ENCODE data around the gene SPARC.

Gene SPARC

DNA sequence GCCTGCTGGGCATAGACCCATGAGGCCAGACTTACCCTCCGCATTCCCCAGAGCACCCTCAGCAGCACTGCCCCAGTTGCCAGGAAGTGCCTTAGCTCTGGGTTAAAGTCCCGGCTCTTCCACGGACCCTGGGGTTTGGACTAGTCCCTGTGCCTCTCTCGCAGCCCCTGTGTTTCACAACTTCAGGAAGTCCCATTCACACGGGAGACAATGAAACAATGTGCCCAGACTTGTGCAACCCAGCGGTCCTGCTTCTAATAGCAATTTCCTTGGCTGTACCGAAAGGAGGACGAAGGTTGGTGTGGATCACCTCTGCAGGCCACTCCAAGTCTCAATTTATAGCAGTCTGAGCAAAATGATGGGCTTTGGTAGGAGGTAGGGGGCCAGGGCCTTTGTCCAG lies 53.8 kb downstream of the SPARC start:
- no peak overlapping the region for H3K4me3 ChIP-seq
- H3K27ac ChIP-seq, result no peak overlapping the region
- peaks cover 0 to 15% of the 10 kb centered on the region in 2 donors for H3K27me3 ChIP-seq
- peaks cover 0 to 13% (median 12%) of the 10 kb centered on the region in 4 donors for H3K4me1 ChIP-seq
- H3K9me3 ChIP-seq, result no peaks in the 10 kb centered on the region
- intact Hi-C loops (cut with DNase I; ENCODE audit: low total_unique reads), result no loop called here
- H3K36me3 ChIP-seq, result no peaks in the 10 kb centered on the region
- no peak for DNase-seq
- TF ChIP-seq, protein P1, sequence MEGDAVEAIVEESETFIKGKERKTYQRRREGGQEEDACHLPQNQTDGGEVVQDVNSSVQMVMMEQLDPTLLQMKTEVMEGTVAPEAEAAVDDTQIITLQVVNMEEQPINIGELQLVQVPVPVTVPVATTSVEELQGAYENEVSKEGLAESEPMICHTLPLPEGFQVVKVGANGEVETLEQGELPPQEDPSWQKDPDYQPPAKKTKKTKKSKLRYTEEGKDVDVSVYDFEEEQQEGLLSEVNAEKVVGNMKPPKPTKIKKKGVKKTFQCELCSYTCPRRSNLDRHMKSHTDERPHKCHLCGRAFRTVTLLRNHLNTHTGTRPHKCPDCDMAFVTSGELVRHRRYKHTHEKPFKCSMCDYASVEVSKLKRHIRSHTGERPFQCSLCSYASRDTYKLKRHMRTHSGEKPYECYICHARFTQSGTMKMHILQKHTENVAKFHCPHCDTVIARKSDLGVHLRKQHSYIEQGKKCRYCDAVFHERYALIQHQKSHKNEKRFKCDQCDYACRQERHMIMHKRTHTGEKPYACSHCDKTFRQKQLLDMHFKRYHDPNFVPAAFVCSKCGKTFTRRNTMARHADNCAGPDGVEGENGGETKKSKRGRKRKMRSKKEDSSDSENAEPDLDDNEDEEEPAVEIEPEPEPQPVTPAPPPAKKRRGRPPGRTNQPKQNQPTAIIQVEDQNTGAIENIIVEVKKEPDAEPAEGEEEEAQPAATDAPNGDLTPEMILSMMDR (IDR thresholded peaks at IDR 0.05), result no peak

DNA sequence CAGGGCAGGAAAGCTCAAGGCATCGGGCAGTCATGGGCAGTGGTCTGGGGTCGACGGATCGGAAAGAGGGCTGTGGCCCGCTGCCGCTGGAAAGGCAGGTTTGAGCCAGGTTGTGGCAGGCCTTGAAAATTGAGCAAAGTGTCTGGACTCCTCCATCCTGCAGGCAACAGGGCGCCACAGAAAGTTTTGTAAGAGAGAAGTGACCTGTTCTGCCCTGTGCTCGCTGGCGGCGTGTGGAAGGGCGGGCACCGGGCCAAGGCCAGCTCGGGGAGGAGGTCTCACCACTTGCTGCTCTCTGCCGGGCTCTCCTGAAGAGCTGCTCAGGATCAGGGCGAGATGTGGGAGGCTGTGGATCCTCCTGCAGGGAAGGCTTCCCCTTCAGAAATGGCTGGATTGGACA lies 54.2 kb downstream of the SPARC start:
- no peaks in the 10 kb centered on the region for H3K36me3 ChIP-seq
- H3K27me3 ChIP-seq, result peaks cover 0 to 15% of the 10 kb centered on the region in 2 donors
- no peak for DNase-seq
- intact Hi-C loops (cut with DNase I; ENCODE audit: low total_unique reads), result no loop called here
- H3K9me3 ChIP-seq, result no peaks in the 10 kb centered on the region
- peaks cover 0 to 17% (median 16%) of the 10 kb centered on the region in 4 donors for H3K4me1 ChIP-seq
- TF ChIP-seq, protein P1 (IDR thresholded peaks at IDR 0.05), result no peak
- no peak overlapping the region for H3K4me3 ChIP-seq
- H3K27ac ChIP-seq, result no peak overlapping the region

DNA sequence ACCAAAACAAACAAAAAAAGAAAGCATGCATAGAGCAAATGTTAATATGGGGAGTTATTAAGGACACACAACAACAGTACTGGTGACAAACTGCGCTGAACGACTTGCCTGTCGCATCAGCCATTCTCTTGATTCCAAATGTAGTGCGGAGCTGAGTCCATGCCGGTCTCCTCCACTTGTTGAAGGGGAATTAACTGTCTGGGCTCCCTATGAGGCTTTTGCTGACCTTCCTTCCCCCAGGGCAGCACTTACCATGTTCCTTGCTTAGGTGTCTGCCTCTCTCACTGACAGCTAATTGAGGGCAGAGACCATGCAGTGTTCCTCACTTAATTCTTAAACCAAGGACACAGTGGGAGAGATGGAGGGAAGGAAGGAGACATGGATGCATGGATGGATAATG lies 54.8 kb downstream of the SPARC start:
- Histone ChIP-seq H3K36me3 (no peaks in the 10 kb centered on the region), H3K4me3 (no peak overlapping the region), H3K27ac (no peak overlapping the region), H3K4me1 (peaks cover 0 to 19% (median 18%) of the 10 kb centered on the region in 4 donors), H3K9me3 (no peaks in the 10 kb centered on the region), H3K27me3 (peaks cover 0 to 15% of the 10 kb centered on the region in 2 donors)
- intact Hi-C loops (cut with DNase I; ENCODE audit: low total_unique reads), result no loop called here
- no peak for DNase-seq
- TF ChIP-seq, protein P1 (IDR thresholded peaks at IDR 0.05), result no peak

DNA sequence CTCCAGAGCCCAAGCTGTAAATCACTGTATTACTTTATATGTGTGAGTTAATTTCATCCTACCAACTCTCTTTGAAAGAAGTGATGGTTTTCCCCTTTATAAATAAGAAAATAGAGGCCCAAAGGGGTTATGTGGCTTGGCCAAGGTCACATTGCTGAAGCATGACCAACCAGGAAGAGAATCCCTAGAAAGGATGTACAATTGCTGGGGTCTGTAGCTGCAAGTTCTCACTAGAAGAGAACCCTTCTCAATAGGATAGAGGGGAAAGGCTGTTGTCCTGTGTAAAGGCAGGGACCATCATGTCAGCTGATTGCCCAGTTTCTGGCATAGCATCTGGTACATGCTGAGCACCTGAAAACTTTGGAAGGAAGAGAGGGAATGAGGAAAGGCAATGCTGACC lies 56.6 kb downstream of the SPARC start:
- Histone ChIP-seq H3K4me3 (no peak overlapping the region), H3K4me1 (peaks cover 0 to 19% (median 18%) of the 10 kb centered on the region in 4 donors), H3K36me3 (no peaks in the 10 kb centered on the region), H3K9me3 (no peaks in the 10 kb centered on the region), H3K27me3 (peaks cover 0 to 14% of the 10 kb centered on the region in 2 donors), H3K27ac (no peak overlapping the region)
- intact Hi-C loops (cut with DNase I; ENCODE audit: low total_unique reads), result no loop called here
- DNase-seq, result no peak
- TF ChIP-seq, protein P1 (IDR thresholded peaks at IDR 0.05), result no peak

DNA sequence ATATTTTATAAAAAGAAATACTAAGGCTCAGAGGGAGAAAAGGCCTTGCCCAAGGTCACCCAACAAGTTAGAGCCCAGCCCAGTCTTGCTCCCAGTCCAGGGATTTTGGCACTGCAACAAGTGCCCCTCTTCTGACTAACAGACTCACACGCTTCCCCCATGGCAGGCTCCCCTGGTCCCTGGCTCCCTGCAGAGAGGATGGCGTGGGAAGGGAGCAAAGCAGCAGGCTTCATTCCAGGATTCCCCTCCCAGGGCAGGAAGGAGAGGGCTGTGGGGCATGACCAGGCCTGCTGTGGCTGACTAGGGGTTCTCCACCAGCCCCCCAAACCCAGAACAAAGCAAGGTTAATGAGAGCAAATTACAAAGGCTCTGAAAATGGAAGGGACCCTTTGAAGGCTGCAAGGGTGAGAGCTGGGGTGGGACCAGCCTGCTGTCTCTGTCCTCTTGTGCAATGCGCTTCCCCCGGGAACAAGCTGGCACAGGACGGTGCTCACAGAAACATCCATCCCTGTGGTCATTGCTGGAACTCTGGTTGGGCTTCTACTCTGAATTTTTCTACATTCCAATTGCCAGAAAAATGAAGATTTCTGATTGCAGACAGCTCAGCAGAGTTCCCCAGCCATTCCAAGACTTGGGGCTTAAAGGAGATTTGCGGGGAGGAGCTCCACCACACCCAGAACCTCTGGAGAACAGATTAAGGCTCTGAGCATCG lies 58.4 kb downstream of the SPARC start:
- Histone ChIP-seq H3K9me3 (no peaks in the 10 kb centered on the region), H3K27me3 (peaks cover 0 to 2% of the 10 kb centered on the region in 2 donors), H3K4me1 (peaks cover 0 to 19% (median 18%) of the 10 kb centered on the region in 4 donors), H3K36me3 (no peaks in the 10 kb centered on the region), H3K27ac (peak overlapping the region; percentile 20 to 58), H3K4me3 (no peak overlapping the region)
- peak; percentile 67 to 82 for DNase-seq
- TF ChIP-seq, protein P1 (IDR thresholded peaks at IDR 0.05), result peak; percentile 10 to 12
- intact Hi-C loops (cut with DNase I; ENCODE audit: low total_unique reads), result no loop called here

Data from tibial artery (tissue), 4 donors.